K562 (cell line): ENCODE results near the gene MAPKAPK3. TPM values are rescaled to one million over a fixed set of nuclear protein-coding genes. Genes with fewer than 3 reads are reported as not detected.

Experiments
- ATF1 ChIP-seq, 2 experiments: fragments of 450-650 bp in 1 of 2; IDR thresholded peaks; 2 replicates each; pipeline ENCODE4 v1.6.1; 2016; ENCODE audit warnings: missing compliant biosample characterization in 1 of 2, missing genetic modification characterization in 1 of 2
- HOXB6 ChIP-seq: fragments of 250-450 bp; sonication (Bioruptor Pico); IDR thresholded peaks from 2 replicates; pipeline ENCODE4 v1.5.1; 2022; ENCODE audit warnings: mild to moderate bottlenecking, borderline replicate concordance
- KLF10 ChIP-seq: fragments of 250-450 bp; sonication (Bioruptor Pico); IDR thresholded peaks from 2 replicates; pipeline ENCODE4 v1.6.1; 2021; ENCODE audit warnings: matching md5 sums
- PHF20 ChIP-seq: fragments of 450-650 bp; IDR thresholded peaks from 2 replicates; pipeline ENCODE4 v1.6.1; 2018; ENCODE audit not compliant: partially characterized antibody
- POLR2AphosphoS5 ChIP-seq: IDR thresholded peaks from 2 replicates; pipeline ENCODE4 v1.6.1; 2011; ENCODE audit warnings: mild to moderate bottlenecking, low read depth, low read length, moderate library complexity; ENCODE audit not compliant: control insufficient read depth, insufficient read depth
- TCF3 ChIP-seq: sonication (generic); formaldehyde crosslinking; IDR thresholded peaks from 2 replicates; pipeline ENCODE4 v1.4.0; 2020; ENCODE audit warnings: mild to moderate bottlenecking, missing genetic modification reagents
- polyA plus RNA-seq, 8 experiments: library from polyadenylated mRNA; depleted of rRNA in 4 of 8; stranded (reverse) in 5 of 8; unstranded in 3 of 8; fragments of >200 nt; fragmentation: Nextera tagmentation in 2 of 8; fragmentation: Illumina TruSeq in 1 of 8; extraction: Ambion mirVana in 2 of 8; extraction: Trizol in 1 of 8; gene quantifications; 2 replicates each; pipeline versions ENCODE4 v1.2.1 to v1.2.3, GENCODE V29; 2011 to 2014; ENCODE audit warnings: inconsistent platforms in 1 of 8, missing spikeins in 1 of 8
- total RNA-seq, 7 experiments: library from RNA; depleted of rRNA in 6 of 7; stranded (reverse); fragments of >200 nt in 6 of 7; fragmentation: Illumina TruSeq in 2 of 7; extraction: Trizol in 2 of 7; gene quantifications; 2 replicates each; pipeline versions ENCODE4 v1.2.1 to v1.2.3, GENCODE V29; 2011 to 2021; ENCODE audit warnings: low replicate concordance in 1 of 7
- TF ChIP-seq, protein P1 (sequence below), 3 experiments: fragments of 200-800 bp in 1 of 3; fragments of 250-450 bp in 1 of 3; fragments of 450-650 bp in 1 of 3; sonication (Bioruptor Pico) in 1 of 3; sonication (Bioruptor generic) in 1 of 3; formaldehyde crosslinking in 1 of 3; IDR thresholded peaks; 2 replicates each; pipeline versions ENCODE4 v1.6.1 to v1.8.0; 2016 to 2022; ENCODE audit warnings: mild to moderate bottlenecking in 2 of 3, missing genetic modification characterization in 2 of 3, missing compliant biosample characterization in 1 of 3, moderate library complexity in 1 of 3
- TF ChIP-seq, protein P2 (sequence below), 2 experiments: fragments of 200-800 bp in 1 of 2; sonication (Bioruptor generic) in 1 of 2; sonication (generic) in 1 of 2; formaldehyde crosslinking in 1 of 2; IDR thresholded peaks in 1 of 2; conservative IDR thresholded peaks in 1 of 2; 2 replicates each; pipeline versions ENCODE4 v1.5.0 to v1.6.1; 2016 to 2020; ENCODE audit warnings: missing compliant biosample characterization in 1 of 2, missing genetic modification characterization in 1 of 2, missing genetic modification reagents in 1 of 2
- TF ChIP-seq, protein P3 (sequence below): fragments of 450-650 bp; formaldehyde crosslinking; conservative IDR thresholded peaks from 2 replicates; pipeline ENCODE4 v1.4.0; 2022; ENCODE audit warnings: mild to moderate bottlenecking, missing genetic modification characterization
- TF ChIP-seq, protein P4 (sequence below): fragments of 250-450 bp; sonication (Bioruptor Pico); IDR thresholded peaks from 2 replicates; pipeline ENCODE4 v1.4.0; 2020

MAPKAPK3 gene
- total and polyA plus RNA-seq, 9 of the 15 experiments (the other 6 are each of a cell fraction or from before 2014, with no cell fraction given), result 8.0 to 56.4 (median 41.2) TPM

DNA sequence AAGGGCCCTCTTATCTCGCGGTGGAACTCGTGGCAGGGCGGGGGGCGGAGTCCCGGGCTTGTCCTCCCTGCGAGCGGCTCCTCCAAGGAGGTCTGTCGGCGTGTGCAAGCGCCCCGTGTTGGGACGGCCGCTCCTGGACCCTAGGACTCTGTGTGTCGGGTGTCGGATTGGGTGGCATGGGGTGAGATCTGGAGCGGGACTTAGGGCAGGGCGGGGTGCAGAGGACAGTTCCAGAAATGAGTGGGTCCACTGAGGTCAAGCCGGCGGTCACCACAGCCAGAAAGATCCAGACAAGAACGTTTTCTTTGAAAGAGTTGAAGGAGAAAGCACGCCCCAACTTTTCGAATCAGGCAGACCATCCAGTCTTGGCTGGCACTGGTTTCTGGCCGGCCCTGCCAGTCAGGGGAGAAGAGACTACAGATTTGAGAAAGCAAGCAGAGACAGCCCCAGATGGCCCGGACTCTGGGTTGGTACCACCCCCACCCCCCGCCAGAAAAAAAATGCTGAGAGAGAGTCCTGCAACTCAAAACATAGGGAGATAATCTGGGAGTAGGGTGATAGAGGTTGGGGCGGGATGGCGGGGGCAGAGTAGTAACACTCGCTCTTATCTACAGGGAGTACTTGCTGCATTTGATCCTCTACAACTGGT is 4.6 kb upstream of the MAPKAPK3 start (continued):
- TF ChIP-seq, protein P1, sequence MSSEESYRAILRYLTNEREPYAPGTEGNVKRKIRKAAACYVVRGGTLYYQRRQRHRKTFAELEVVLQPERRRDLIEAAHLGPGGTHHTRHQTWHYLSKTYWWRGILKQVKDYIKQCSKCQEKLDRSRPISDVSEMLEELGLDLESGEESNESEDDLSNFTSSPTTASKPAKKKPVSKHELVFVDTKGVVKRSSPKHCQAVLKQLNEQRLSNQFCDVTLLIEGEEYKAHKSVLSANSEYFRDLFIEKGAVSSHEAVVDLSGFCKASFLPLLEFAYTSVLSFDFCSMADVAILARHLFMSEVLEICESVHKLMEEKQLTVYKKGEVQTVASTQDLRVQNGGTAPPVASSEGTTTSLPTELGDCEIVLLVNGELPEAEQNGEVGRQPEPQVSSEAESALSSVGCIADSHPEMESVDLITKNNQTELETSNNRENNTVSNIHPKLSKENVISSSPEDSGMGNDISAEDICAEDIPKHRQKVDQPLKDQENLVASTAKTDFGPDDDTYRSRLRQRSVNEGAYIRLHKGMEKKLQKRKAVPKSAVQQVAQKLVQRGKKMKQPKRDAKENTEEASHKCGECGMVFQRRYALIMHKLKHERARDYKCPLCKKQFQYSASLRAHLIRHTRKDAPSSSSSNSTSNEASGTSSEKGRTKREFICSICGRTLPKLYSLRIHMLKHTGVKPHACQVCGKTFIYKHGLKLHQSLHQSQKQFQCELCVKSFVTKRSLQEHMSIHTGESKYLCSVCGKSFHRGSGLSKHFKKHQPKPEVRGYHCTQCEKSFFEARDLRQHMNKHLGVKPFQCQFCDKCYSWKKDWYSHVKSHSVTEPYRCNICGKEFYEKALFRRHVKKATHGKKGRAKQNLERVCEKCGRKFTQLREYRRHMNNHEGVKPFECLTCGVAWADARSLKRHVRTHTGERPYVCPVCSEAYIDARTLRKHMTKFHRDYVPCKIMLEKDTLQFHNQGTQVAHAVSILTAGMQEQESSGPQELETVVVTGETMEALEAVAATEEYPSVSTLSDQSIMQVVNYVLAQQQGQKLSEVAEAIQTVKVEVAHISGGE (CRISPR knock-in tag; IDR thresholded peaks at IDR 0.05), result peak in 1 of 3 experiments; percentile 36; a peak in 2 of 6 replicates
- TF ChIP-seq, protein P2, sequence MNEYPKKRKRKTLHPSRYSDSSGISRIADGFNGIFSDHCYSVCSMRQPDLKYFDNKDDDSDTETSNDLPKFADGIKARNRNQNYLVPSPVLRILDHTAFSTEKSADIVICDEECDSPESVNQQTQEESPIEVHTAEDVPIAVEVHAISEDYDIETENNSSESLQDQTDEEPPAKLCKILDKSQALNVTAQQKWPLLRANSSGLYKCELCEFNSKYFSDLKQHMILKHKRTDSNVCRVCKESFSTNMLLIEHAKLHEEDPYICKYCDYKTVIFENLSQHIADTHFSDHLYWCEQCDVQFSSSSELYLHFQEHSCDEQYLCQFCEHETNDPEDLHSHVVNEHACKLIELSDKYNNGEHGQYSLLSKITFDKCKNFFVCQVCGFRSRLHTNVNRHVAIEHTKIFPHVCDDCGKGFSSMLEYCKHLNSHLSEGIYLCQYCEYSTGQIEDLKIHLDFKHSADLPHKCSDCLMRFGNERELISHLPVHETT (CRISPR knock-in tag; conservative IDR thresholded peaks at IDR 0.05 in 1 of 2, IDR thresholded peaks at IDR 0.05 in 1 of 2), result peak in 1 of 2 experiments; percentile 42; a peak in 1 of 4 replicates
- TF ChIP-seq ATF1 (CRISPR knock-in tag; IDR thresholded peaks at IDR 0.05), result no peak
- peak; percentile 78 for TF ChIP-seq ATF1 (tag; IDR thresholded peaks at IDR 0.05)
- TF ChIP-seq HOXB6 (CRISPR knock-in tag), result no peak
- peak; percentile 57 for TF ChIP-seq TCF3
- TF ChIP-seq, protein P3, sequence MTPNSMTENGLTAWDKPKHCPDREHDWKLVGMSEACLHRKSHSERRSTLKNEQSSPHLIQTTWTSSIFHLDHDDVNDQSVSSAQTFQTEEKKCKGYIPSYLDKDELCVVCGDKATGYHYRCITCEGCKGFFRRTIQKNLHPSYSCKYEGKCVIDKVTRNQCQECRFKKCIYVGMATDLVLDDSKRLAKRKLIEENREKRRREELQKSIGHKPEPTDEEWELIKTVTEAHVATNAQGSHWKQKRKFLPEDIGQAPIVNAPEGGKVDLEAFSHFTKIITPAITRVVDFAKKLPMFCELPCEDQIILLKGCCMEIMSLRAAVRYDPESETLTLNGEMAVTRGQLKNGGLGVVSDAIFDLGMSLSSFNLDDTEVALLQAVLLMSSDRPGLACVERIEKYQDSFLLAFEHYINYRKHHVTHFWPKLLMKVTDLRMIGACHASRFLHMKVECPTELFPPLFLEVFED, result 0 out of 2 replicates have a peak, but pooled peaks have one; percentile 29
- TF ChIP-seq POLR2AphosphoS5, result peak; percentile 46; the same call in 1 of the 2 replicates
- no peak for TF ChIP-seq KLF10 (CRISPR knock-in tag)
- TF ChIP-seq PHF20, result no peak
- TF ChIP-seq, protein P4, sequence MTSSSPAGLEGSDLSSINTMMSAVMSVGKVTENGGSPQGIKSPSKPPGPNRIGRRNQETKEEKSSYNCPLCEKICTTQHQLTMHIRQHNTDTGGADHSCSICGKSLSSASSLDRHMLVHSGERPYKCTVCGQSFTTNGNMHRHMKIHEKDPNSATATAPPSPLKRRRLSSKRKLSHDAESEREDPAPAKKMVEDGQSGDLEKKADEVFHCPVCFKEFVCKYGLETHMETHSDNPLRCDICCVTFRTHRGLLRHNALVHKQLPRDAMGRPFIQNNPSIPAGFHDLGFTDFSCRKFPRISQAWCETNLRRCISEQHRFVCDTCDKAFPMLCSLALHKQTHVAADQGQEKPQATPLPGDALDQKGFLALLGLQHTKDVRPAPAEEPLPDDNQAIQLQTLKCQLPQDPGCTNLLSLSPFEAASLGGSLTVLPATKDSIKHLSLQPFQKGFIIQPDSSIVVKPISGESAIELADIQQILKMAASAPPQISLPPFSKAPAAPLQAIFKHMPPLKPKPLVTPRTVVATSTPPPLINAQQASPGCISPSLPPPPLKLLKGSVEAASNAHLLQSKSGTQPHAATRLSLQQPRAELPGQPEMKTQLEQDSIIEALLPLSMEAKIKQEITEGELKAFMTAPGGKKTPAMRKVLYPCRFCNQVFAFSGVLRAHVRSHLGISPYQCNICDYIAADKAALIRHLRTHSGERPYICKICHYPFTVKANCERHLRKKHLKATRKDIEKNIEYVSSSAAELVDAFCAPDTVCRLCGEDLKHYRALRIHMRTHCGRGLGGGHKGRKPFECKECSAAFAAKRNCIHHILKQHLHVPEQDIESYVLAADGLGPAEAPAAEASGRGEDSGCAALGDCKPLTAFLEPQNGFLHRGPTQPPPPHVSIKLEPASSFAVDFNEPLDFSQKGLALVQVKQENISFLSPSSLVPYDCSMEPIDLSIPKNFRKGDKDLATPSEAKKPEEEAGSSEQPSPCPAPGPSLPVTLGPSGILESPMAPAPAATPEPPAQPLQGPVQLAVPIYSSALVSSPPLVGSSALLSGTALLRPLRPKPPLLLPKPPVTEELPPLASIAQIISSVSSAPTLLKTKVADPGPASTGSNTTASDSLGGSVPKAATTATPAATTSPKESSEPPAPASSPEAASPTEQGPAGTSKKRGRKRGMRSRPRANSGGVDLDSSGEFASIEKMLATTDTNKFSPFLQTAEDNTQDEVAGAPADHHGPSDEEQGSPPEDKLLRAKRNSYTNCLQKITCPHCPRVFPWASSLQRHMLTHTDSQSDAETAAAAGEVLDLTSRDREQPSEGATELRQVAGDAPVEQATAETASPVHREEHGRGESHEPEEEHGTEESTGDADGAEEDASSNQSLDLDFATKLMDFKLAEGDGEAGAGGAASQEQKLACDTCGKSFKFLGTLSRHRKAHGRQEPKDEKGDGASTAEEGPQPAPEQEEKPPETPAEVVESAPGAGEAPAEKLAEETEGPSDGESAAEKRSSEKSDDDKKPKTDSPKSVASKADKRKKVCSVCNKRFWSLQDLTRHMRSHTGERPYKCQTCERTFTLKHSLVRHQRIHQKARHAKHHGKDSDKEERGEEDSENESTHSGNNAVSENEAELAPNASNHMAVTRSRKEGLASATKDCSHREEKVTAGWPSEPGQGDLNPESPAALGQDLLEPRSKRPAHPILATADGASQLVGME (CRISPR knock-in tag), result no peak
